ENCODE results near the gene KIF2C. TPM values are rescaled to one million over a fixed set of nuclear protein-coding genes. Genes with fewer than 3 reads are reported as not detected.
"Not testable (repeated sequence)": the region's sequence is repeated elsewhere in the genome, so short reads cannot be mapped to it uniquely, and the experiment has no call there.

The KIF2C gene
- polyA plus RNA-seq, 1 of the 3 experiments (the other 2 are of a cell fraction) = 20.7 TPM

GRCh38 chr1:44699375-44699774 is 40.3 kb upstream of the KIF2C start:
- H3K36me3 ChIP-seq (replicated peaks in 1 of 2; ENCODE audit: control insufficient read depth in 1 of 2, insufficient read depth in 2 of 2, low read length in 1 of 2); H3K9me3 ChIP-seq; H3K9ac ChIP-seq; H3K4me2 ChIP-seq; H3K4me3 ChIP-seq (ENCODE audit: low read depth in 2 of 2, low read length in 1 of 2); H3K9me2 ChIP-seq; H3F3A ChIP-seq (replicated peaks; ENCODE audit: insufficient read depth); DNase-seq; H3K27ac ChIP-seq (ENCODE audit: low read depth in 2 of 2, low read length in 1 of 2); H2AFZ ChIP-seq (ENCODE audit: low read depth); H3K4me1 ChIP-seq (ENCODE audit: control insufficient read depth in 1 of 2, insufficient read depth in 2 of 2, low read depth in 1 of 2, low read length in 1 of 2); H4K20me1 ChIP-seq (ENCODE audit: insufficient read depth); H3K79me2 ChIP-seq (ENCODE audit: insufficient read depth); H3K27me3 ChIP-seq (ENCODE audit: insufficient read depth): not testable (repeated sequence)
- CTCF ChIA-PET = interaction anchor here (1.4 kb wide), 1 partner anchor 8 kb away, joined by 4 read pairs; no protein-coding TSS in a partner anchor
- 88% methylated on average over 9 of the region's 9 CpGs for WGBS (ENCODE audit: low lambda C conversion rate)
- POLR2A ChIA-PET = interaction anchor here (0.6 kb wide), 1 partner anchor 235 kb away, joined by 3 read pairs; no protein-coding TSS in a partner anchor

GRCh38 chr1:44700573-44700972 is 39.1 kb upstream of the KIF2C start:
- no peaks in the 10 kb centered on the region for H3K79me2 ChIP-seq (ENCODE audit: insufficient read depth)
- H3F3A ChIP-seq (replicated peaks; ENCODE audit: insufficient read depth) = no peaks in the 10 kb centered on the region
- H3K4me3 ChIP-seq (ENCODE audit: low read depth in 2 of 2, low read length in 1 of 2) = no peak overlapping the region
- H2AFZ ChIP-seq (ENCODE audit: low read depth) = no peak overlapping the region
- H3K27me3 ChIP-seq (ENCODE audit: insufficient read depth) = no peaks in the 10 kb centered on the region
- no peak overlapping the region for H3K27ac ChIP-seq (ENCODE audit: low read depth in 2 of 2, low read length in 1 of 2)
- no peak for DNase-seq
- H4K20me1 ChIP-seq (ENCODE audit: insufficient read depth) = no peaks in the 10 kb centered on the region
- 89% methylated on average over 1 of the region's 1 CpG for WGBS (ENCODE audit: low lambda C conversion rate)
- H3K9me2 ChIP-seq = no peaks in the 10 kb centered on the region
- CTCF ChIA-PET = no interaction called here
- H3K4me2 ChIP-seq = no peak overlapping the region
- no peak overlapping the region for H3K9ac ChIP-seq
- no peak for TF ChIP-seq NFIC (IDR thresholded peaks at IDR 0.05; ENCODE audit: borderline replicate concordance)
- TF ChIP-seq FOXJ3 (CRISPR knock-in tag; IDR thresholded peaks at IDR 0.05) = no peak
- no peak for TF ChIP-seq USF2 (IDR thresholded peaks at IDR 0.05; ENCODE audit: borderline replicate concordance, low read depth, low read length)
- TF ChIP-seq CHD2 (IDR thresholded peaks at IDR 0.05; ENCODE audit: low read length, partially characterized antibody) = no peak
- TF ChIP-seq MXI1 (IDR thresholded peaks at IDR 0.05; ENCODE audit: low read depth, low read length) = no peak
- no peak for TF ChIP-seq YY1 (IDR thresholded peaks at IDR 0.05; ENCODE audit: low read depth)
- TF ChIP-seq RXRA (IDR thresholded peaks at IDR 0.05; ENCODE audit: borderline replicate concordance, low read depth) = no peak
- TF ChIP-seq SIN3A (IDR thresholded peaks at IDR 0.05; ENCODE audit: borderline replicate concordance, low read depth, low read length) = no peak
- TF ChIP-seq FOSL2 (IDR thresholded peaks at IDR 0.05; ENCODE audit: borderline replicate concordance, low read depth) = no peak
- TF ChIP-seq TCF12 (IDR thresholded peaks at IDR 0.05) = no peak
- TF ChIP-seq POLR2AphosphoS5 (IDR thresholded peaks at IDR 0.05; ENCODE audit: low read depth, low read length) = no peak
- TF ChIP-seq PBX3 (IDR thresholded peaks at IDR 0.05) = no peak
- TF ChIP-seq GABPA (IDR thresholded peaks at IDR 0.05; ENCODE audit: low read depth) = no peak
- TF ChIP-seq ZBTB33 (IDR thresholded peaks at IDR 0.05; ENCODE audit: borderline replicate concordance, low read depth) = no peak
- no peak for TF ChIP-seq USF1 (IDR thresholded peaks at IDR 0.05; ENCODE audit: borderline replicate concordance, low read depth)
- POLR2A ChIA-PET = no interaction called here
- H3K4me1 ChIP-seq (ENCODE audit: control insufficient read depth in 1 of 2, insufficient read depth in 2 of 2, low read depth in 1 of 2, low read length in 1 of 2) = no peaks in the 10 kb centered on the region
- H3K36me3 ChIP-seq (replicated peaks in 1 of 2; ENCODE audit: control insufficient read depth in 1 of 2, insufficient read depth in 2 of 2, low read length in 1 of 2) = no peaks in the 10 kb centered on the region
- H3K9me3 ChIP-seq = no peaks in the 10 kb centered on the region
